ENCODE results near the gene SPOCK1.
A peak's percentile ranks its signal among the peaks of the same experiment; 100 is the strongest.
"Not testable (repeated sequence)": the region's sequence is repeated elsewhere in the genome, so short reads cannot be mapped to it uniquely, and the experiment has no call there.

Gene SPOCK1

DNA sequence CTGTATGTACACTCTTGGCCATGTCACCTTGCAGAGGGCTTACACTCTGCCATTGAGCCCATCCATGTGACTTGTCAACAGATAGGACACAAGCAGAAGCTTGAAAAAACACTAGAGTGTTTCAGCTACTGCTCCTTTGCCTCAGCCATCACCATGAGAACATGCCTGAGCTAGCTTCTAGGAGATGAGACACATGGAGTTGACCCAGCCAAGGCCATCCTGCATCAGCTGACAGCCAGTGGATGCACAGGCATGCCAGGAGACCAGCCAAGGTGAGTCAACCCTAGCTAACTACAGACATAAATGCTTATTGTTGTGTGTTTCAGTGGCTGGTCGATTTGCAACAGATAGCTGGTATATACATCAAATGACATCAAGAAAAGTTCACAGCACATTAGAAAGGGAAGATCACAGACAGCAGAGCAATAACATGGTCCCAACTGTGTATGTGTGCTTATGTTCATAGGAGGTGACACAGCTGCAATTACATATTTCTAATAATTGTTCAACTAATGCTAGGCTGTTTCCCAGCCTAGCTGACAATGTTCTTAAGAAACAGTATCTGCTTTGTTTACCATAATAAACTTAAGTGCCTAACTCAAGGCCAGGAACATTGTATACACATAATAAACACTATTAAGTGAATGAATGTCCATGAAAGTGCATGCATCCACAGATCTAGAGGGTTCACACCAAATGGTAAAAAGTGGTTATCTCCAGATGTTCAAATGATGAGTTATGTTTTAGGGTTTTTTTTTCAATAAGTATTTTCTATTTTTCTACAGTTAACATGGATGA, 105.7 kb downstream of the SPOCK1 start:
- no peak for DNase-seq

DNA sequence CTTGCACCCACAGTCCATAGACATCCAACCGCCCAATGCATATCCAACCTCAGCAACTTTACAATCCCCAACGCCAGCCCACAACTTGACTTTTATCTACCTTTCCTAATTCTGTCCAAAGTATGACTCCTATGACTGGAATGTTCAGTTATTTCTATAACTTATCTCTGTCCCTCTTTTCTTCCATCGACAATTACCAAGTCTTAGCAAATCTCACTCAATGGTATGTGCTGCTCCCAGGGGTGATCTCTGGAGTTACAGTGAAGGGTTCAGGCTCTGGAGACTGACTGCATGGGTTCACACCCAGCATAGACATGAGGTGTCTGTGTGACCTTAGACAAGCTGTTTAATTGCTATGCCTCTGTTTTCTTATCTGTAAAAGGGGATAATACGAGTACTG, 106.9 kb downstream of the SPOCK1 start:
- no peak for DNase-seq

DNA sequence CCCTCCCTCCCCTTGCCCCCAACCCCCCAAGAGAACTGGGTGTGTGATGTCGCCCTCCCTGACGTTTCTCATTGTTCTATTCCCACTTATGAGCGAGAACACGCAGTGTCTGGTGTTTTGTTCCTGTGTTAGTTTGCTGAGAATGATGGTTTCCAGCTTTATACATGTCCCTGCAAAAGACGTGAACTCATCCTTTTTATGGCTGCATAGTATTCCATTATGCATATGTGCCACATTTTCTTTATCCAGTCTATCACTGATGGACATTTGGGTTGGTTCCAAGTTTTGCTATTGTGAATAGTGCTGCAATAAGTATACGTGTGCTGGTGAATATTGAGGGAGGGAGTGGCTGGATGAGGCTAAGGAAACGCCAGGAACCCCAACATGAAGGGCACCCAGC, 108.1 kb downstream of the SPOCK1 start:
- not testable (repeated sequence) for DNase-seq

DNA sequence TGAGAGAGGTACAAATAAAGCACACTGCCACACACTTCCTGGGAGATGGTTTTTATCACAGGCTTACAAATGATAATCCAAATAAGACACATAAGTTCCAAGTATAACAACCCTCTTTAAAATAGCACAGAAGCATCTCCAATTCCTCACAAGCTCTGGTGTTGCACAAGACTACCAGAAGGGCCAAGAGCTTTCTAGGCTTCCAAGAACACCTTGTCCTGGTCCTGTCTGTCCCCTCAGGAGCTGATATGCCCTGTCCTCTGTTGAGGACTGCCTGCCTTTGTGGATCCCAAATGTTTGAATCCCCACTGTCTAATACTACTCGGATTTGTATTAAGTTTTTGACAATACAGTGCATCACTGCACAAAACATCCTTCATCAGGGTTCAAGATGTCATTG, 110.1 kb downstream of the SPOCK1 start:
- no peak for DNase-seq

DNA sequence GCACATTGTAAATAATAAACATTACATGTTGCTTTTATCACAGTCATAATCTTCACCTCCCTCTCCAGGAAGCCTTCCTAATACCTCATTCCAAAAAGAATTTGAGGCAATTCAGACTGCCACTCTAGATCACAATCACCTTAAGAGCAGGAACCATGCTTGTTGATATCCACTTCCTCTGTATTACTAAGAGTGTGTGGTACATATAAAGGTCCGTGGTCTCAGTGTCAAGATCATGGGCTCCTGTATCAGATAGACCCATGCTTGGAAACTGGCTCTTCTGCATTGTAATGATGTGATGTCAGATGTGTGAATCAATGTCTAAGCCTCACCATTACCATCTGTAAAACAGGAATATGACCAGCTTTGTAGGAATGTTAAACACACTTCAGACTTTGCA, 114.1 kb downstream of the SPOCK1 start:
- no peak for DNase-seq

DNA sequence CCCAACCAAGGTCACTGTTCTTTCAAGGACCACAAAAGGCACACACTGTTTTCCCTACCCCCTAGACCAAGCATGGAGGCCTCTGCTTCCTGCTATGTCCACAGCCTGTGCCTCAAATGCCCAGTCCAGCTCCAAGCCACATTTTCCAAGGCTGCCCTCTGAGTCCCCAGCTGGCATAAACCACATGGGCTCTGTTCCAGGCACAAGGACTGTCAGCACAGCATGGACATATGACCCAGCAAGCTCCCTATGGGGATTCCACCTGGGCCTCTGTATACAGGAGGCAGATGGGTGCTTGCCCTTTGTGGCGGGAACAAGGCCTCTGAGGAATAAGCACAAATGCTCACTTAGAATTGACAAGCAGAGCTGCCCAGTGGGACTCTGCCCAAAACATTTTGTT, 115.2 kb downstream of the SPOCK1 start:
- DNase-seq = no peak

DNA sequence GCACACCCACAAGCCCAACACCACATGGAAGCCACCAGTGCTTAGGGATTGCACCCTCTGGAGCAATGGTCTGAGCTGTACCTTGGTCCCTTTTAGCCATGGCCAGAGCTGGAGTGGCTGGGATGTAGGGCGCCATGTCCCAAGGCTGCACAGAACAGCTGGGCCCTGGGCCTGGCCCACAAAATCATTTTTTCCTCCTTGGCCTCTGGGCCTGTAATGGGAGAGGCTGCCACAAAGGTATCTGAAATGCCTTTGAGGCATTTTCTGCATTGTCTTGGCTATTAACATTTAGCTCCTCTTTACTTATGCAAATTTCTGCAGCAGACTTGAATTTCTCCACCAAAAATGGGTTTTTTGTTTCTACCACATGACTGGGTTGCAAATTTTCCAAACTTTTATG, 117.6 kb downstream of the SPOCK1 start:
- no peak for DNase-seq

DNA sequence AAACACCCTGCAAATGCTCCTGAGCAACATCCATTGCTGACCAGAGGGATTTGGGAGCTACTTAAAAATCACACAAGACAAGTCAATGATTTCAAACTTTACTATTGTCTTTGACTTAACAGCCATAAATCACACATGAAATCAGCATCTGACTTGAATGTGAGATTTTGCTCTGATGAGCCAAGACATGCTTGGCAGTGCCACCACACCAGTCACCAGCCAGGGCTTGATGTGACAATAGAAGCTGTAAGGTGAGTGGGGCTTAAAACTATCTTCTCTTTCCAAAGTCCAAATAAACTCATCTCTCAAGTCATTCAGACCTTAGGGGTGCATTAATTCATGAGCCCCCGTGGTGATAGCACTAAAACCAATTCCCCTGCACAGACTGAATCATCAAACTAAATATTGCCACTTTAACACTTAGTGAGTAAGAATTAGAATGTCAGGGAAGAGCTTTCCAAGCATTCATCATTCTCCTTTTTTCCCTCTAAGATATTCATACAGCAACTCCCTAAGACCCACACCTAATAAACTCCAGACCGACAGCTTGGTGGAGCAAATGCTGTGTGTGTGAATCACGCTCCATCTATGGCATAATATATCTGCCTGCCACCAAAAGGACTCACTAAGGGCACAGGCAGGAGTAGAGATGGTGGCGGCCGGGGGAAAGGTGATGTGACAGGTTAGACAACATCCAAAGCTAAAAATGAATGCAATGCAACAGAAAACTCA, 119.4 kb downstream of the SPOCK1 start:
- no peak for DNase-seq

DNA sequence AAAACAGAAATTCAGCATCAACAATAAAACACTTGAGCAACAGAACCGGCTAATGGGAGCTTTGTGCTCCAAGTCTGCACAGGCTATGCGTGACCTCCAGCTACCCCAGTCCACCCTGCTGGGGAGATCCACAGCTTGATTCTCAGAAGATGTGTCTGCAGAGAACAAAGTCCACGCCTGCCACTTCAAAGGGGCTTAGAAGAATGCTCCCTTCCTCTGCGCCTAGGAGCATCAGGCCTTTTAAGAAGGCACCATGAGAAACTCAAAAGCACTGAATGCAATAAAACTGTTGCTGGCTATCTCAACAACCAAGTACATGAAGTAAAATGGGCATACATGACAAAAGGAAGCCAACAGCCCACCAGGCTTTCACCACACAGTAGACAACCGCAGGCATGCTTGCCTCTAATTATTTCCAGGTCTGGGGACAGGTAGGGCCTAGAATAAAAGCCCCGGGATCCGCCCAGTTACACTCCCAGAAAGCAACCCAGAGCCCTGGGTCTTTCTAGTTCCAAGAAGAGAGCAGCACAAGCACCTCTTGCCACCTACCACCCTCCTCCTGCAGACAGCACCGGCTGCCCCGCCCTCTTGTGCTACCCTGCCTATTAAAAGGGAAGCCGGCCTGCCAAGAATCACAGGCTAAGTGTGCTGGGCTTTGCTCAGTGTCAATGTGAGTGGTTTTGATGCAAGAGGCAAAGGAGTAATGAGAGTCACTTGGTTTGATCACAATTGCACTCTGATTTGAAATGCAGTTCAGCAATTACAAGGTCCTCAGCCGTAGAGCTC, 123.2 kb downstream of the SPOCK1 start:
- peak; percentile 83 for DNase-seq

DNA sequence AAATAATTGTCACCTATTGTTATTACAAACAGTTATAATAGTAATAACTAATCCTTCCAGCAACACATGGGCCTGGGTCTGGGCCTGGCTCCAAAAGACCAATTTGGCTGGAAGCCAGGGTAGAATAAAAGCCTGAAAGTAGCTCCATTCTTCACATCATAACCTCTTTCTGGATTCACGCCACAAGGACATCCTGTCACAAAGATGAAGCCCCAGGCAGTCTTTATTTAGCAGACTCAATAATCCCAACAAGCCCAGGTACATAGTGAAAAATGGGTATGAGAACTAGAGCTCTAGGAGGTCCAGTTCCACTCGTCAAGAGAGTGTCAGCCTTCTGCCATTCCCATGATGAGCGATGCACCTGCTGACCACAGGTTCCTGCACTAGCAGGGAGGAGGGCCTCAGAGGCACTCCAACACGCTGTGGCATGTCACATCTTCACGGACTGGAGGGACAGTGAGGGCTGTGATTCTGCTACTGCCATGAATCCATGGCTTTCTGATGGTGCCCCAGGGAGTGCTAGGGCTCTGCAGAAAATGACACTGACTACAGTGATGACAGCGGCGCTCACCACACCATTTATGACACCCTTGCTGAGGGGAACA, 124.9 kb downstream of the SPOCK1 start:
- peak; percentile 91 for DNase-seq

DNA sequence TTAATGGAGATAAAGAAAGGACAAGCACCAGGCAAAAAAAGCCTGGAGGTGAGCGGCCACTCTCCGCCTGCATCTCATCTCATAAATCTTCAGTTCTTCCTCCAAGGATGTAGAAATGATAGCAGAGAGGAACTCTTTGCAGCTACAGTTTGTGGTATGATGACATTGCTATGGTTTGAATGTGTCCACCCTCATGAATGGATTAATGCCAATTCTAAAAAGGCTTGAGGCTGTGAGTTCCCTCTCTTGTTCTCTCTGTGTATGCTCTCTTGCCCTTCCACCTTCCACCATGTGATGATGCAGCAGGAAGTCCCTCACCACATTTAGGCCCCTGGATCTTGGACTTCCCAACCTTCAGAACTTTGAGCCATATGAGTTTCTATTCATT, 126.4 kb downstream of the SPOCK1 start:
- DNase-seq = no peak

DNA sequence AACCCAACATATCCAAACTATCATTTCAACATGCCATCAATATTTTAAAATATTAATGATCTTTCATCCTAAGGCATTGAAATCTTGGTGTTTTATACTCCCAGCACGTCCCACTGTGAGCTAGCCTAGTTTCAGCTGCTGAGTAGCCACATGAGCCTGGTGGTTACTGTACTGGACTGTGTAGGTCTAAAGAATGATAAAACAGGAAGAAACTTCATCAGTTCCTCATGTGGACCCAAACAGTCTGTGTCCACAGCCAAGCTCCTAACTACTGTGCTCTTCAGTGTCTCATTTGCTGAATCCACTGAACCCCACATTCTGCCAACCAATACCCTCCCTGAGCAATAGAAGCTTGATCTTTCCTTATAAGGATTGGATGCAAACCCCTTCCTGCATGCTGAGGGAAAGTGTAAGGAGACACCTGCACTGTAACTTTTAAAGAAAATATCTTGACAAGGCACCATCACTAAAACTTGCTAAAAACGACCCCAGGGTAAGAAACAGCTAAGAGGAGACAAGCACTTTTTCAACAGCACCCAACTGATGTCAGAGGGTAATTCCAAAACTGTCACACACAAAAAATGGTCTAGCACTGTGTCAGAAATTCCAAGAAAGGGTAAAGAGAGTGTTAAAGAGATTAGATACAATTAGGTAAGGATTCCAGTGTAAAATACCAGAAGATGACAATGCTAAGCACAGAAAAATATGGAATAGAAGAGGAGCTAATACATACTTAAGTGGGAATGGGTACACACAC, 126.9 kb downstream of the SPOCK1 start:
- no peak for DNase-seq

DNA sequence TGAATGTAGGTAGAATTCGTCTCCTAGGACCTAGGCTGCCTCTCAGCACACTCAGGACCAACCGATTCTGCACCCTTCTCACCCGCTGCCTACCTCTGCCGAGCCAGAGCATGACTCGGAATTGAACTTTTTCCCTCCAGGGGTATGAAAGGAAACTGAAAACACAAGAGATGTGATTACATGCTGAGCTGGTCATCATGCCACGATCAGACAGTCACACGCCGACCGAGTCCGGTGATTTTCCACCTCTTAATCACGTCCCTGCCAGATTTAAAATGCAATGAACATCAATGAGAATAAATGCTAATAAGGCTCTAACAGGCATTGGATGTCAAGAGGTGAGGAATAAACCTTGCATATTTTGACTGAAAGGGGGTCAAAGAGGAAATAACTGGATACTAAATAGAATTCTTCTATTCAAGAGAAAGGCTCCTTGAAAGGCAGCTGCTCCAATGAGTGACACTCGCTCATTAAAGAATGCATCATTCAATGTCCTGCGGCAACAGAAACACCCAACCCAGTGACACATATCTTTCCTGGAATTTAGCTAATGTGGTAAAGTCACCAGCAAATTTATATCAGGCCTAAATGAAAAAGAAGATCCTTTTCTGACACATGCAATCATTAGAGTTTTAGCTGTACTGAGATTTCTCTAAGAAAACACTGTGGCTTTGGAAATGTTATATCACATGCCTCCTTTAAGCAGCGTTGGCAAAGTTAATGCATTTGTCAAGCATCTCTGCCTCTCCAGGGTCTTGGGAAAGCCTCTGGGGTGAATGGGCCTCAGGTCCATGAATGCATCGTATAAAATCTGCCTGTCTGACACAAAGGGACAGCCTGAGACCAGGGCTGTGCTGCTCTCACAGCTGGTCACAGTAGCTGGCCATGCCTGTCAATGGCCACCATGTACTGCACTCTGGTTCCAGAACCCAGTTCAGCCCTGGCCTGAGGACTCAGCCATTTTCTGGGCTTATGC, 128.7 kb downstream of the SPOCK1 start:
- no peak for DNase-seq

DNA sequence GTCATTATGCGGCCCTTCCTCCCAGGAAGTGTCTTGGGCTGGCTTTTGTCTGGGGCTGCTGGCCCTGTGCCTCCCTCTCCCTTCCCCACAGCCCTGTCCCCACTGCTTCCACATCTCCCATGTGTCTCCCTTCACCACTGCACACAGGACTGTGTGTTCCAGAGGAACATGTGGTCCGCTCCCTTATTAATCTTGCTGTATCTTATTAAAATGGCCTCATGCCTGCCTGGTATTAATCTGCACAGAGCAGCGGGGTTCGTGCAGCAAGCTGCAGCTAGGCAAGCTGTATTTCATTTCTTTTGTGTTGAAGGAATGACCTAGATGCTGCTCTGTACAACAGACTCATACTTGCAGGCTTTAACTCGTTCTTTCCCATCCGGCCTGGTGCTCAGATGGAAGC, 130.5 kb downstream of the SPOCK1 start:
- DNase-seq = no peak

DNA sequence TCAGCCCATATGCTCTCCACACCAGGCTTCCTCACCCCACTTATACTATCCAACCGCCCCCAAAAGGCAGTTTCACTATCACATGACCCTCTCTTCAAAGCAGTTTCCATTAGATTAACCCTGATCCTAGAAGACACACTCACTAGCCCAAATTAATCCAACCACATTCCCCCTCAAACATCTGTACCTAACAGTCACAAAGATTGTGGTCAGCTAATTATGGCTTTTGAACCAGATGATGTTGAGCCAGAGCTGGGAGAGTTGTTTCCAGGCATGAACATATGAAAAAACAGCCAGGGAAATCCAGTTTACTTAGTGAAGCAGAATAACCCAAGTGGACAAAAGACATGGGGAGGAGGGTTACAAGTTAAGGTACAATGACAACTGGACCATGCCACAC, 131.2 kb downstream of the SPOCK1 start:
- DNase-seq = no peak

DNA sequence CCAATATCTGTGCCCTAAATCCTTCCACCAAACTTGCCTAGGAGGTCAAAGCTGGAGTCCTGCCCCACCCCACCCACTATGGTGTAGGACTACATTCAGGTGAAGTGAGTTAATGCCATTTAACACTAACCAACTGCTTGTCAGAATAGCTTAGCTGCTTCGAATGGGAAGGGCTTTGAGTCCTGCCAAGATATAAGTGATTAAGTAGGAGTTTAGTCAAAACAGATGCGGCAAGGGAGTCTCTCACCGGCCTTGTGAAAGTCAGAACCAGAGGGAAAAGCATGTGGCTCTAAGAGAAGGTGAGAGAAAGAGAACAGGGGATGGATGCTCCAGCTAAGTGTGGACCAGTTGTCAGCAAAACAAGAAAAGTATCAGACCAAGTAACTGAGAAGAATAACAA, 132.6 kb downstream of the SPOCK1 start:
- no peak for DNase-seq

DNA sequence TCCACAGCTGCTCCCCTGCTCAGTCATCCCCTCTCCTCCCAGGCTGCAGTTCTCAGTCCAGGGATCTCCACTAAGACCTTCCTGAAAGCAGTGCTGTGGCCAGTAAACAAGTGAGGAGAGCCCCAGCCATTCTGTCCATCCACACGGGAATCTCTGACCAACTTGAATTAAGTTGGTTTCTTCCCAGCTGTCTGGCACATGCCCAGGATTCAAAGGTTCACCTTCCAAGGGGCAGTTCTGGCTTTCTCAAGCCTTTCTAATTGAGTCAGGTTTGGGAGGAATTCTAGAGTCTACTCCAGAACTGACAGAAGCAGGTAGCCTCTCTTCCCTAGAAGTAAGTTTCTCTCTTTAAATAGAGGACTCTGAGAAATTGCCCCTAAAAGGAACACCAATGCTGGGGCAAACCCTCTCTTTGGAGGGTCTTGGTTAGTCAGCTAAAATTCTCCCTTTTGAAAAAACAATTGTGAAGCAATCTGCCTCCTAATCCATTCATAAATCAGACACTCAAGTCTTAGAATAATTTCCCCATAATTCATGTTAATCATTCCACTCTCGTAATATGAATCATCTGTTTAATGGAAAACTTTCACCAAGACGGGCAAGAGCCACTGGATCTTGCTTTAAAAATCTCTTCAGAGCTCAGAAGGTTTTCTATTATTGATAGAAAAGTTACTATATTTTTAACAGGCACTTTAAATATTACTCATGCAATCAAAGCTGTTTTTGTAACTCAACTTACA, 133.8 kb downstream of the SPOCK1 start:
- no peak for DNase-seq

DNA sequence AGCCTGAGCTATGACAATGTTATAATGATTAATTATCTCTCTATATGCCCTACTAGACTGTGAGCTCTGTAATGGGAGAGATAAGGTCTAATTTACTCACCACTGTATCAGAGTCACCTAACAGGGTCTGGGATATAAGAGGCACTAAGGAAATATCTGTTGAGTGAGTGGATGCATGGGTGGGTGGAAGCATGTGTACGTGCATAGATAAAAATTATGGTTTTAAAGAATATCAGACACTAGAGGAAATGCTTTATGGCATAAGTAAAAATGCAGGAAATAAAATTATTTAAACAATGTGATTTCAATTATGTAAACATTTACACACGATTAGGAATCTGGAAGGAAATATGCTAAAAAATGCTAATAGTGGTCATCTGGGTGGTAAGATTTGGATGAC, 137.8 kb downstream of the SPOCK1 start:
- no peak for DNase-seq

DNA sequence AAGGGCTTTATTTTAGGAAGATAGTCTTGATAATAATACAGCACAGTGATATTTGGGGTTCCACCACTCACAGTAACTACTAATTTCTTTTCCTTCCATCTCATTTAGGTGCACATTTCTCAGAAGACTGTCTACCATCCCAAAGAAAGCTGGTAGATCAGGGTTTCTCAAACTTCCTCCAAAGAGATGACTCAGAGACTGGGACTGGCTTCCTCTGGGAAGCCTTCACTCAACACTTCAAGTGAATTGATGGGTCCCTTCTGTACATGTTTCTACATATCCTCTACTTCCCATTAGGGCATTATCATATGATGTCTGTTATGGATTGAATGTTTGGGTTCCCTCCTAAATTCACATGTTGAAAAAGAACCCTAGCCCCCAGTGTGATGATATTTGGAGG, 138.5 kb downstream of the SPOCK1 start:
- no peak for DNase-seq

DNA sequence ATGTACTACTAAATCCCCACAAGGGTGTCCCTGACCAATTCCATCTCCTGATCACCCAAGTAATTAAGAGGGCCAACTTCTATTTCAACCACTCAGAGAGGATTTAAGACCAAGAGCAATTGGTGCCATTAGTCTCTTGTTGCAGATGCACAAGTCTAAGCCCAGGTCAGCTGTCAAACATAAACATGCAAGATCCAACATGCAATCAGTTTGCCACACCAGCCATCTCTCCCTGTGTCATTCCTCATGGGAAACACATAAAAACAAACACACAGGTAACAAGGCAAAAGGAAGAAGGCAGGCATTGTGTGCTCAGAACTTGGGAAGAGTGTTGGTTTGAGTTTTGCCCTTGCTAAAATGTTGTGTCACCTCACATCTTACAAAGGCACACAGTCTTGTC, 139.2 kb downstream of the SPOCK1 start:
- DNase-seq = no peak

DNA sequence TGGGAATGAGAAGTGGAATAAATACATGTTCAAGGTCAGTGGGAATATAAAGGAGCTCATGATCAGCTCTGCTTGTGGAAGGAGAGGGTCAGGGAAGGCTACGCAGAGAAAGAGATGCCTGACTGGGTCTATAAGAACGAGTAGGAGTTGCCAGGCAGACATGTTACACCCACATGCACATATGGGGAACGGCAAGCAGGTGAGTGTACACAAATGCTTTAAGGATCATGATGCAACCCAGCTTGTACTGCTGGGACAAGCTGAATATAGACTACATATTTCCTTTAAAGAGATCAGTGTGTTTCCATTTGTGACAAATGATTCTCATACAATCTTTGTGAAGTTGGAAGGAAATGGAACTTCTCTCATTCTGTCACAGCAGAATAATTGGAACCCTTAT, 141.7 kb downstream of the SPOCK1 start:
- no peak for DNase-seq

All from NCI-H1105 treated with DMSO at 0.1 percent for 48 hours (cell line).